BE2C (cell line): ENCODE measurements around the gene PITPNB.

ENCODE experiments used
- DNase-seq: peaks from one replicate; pipeline ENCODE4 v3.0.0-alpha.2; 2020
- H3K27me3 ChIP-seq: fragments of 250-450 bp; sonication (Bioruptor Pico); 2 replicates; pipeline ENCODE4 v1.5.1; 2020; ENCODE audit warnings: mild to moderate bottlenecking
- H3K36me3 ChIP-seq: fragments of 250-450 bp; sonication (Bioruptor Pico); 2 replicates; pipeline ENCODE4 v1.5.1; 2020; ENCODE audit warnings: mild to moderate bottlenecking
- H3K4me1 ChIP-seq: fragments of 250-450 bp; sonication (Bioruptor Pico); 2 replicates; pipeline ENCODE4 v1.5.1; 2020
- H3K4me3 ChIP-seq: 2 replicates; pipeline ENCODE4 v1.5.1; 2011; ENCODE audit warnings: low read depth, low read length
- H3K9me3 ChIP-seq: fragments of 250-450 bp; sonication (Bioruptor Pico); 2 replicates; pipeline ENCODE4 v1.5.1; 2020
- CTCF ChIP-seq: IDR thresholded peaks from 2 replicates; pipeline ENCODE4 v1.5.1; 2012; ENCODE audit warnings: mild to moderate bottlenecking, low read depth, low read length

The PITPNB gene

GRCh38 chr22:27834364-27835185 is 84.5 kb downstream of the PITPNB start:
- Histone ChIP-seq H3K9me3 (no peaks in the 10 kb centered on the region), H3K36me3 (no peaks in the 10 kb centered on the region), H3K4me3 (no peak overlapping the region), H3K27me3 (no peaks in the 10 kb centered on the region), H3K4me1 (no peaks in the 10 kb centered on the region)
- no peak for TF ChIP-seq CTCF
- no peak for DNase-seq

- no peak for TF ChIP-seq CTCF
- H3K36me3 ChIP-seq = no peaks in the 10 kb centered on the region
- no peaks in the 10 kb centered on the region for H3K9me3 ChIP-seq
- H3K4me3 ChIP-seq = no peak overlapping the region
- DNase-seq = no peak
- H3K27me3 ChIP-seq = no peaks in the 10 kb centered on the region
- H3K4me1 ChIP-seq = no peaks in the 10 kb centered on the region
These were observed 85.3 kb downstream of the PITPNB start for GRCh38 chr22:27833803-27834202.

GRCh38 chr22:27832606-27833005 is 86.5 kb downstream of the PITPNB start:
- no peak overlapping the region for H3K4me3 ChIP-seq
- no peaks in the 10 kb centered on the region for H3K4me1 ChIP-seq
- TF ChIP-seq CTCF = no peak
- no peaks in the 10 kb centered on the region for H3K9me3 ChIP-seq
- no peaks in the 10 kb centered on the region for H3K36me3 ChIP-seq
- no peaks in the 10 kb centered on the region for H3K27me3 ChIP-seq
- DNase-seq = no peak

GRCh38 chr22:27829620-27830019 is 89.4 kb downstream of the PITPNB start:
- H3K27me3 ChIP-seq = no peaks in the 10 kb centered on the region
- no peaks in the 10 kb centered on the region for H3K9me3 ChIP-seq
- no peaks in the 10 kb centered on the region for H3K4me1 ChIP-seq
- no peak for TF ChIP-seq CTCF
- H3K4me3 ChIP-seq = no peak overlapping the region
- H3K36me3 ChIP-seq = no peaks in the 10 kb centered on the region
- no peak for DNase-seq

GRCh38 chr22:27827604-27828587 is 91.2 kb downstream of the PITPNB start:
- H3K9me3 ChIP-seq = no peaks in the 10 kb centered on the region
- H3K27me3 ChIP-seq = no peaks in the 10 kb centered on the region
- H3K4me3 ChIP-seq = no peak overlapping the region
- H3K4me1 ChIP-seq = no peaks in the 10 kb centered on the region
- DNase-seq = no peak
- no peak for TF ChIP-seq CTCF
- no peaks in the 10 kb centered on the region for H3K36me3 ChIP-seq

- H3K36me3 ChIP-seq = no peaks in the 10 kb centered on the region
- no peaks in the 10 kb centered on the region for H3K27me3 ChIP-seq
- no peaks in the 10 kb centered on the region for H3K9me3 ChIP-seq
- TF ChIP-seq CTCF = peak; percentile 62
- no peaks in the 10 kb centered on the region for H3K4me1 ChIP-seq
- H3K4me3 ChIP-seq = no peak overlapping the region
- DNase-seq = no peak
These were observed 93.9 kb downstream of the PITPNB start for GRCh38 chr22:27825174-27825573.
